UCSD-AML1 (cell line): ENCODE data around the gene STAT6.
A peak's percentile ranks its signal among the peaks of the same experiment; 100 is the strongest.
"Not testable (repeated sequence)": the region's sequence is repeated elsewhere in the genome, so short reads cannot be mapped to it uniquely, and the experiment has no call there.

Experiments
- DNase-seq: peaks from one replicate; lab custom pipeline; 2025; ENCODE audit not compliant: unreplicated experiment; lab: John Stamatoyannopoulos, UW

Gene STAT6

DNA sequence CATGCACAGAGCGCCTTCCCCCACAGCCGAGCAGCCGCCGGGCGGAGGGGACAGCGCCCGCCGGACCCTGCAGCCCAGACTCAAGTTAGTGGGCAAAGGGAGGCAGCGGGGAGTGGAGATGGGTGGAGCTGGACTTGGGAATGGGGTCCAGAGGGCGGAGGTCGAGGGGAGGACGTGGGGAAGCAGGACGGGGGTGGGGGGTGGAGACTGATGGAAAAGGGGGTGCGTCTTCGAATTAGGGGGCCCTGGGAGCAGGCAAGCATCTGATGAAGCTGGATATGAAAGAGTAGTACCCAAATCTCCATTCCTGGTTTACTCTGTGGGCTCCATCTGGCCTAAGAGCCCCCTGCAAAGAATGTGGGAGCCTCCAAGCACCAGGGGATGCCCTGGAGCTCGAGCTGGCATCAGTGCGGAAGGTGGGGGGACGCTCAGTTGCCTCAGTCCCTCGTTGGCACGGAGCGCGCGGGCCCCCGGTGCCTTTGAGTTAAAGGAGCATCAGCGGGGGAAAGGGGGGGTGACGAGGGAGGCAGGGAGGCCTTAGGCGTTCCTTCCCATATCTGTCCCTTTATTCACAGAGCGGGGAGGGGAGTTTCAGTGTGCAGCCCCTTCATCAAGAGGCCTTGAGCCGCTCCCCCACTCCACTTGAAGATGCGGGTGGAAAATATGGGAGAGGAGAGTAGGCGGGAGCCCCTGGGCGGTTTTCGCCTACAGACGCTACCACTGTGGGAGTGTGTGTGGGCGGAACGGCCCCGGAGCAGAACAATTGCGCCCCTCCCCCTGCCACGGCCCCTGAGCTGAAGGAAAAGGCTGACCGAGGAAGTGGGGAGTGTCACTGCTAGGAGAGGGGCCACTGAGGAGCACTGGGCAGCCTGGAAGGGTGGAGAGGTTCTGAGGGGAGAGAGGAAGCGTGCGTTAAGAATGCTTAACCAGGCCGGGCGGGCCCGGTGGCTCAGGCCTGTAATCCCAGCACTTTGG, 21.6 kb downstream of the STAT6 start:
- peak; percentile 84 for DNase-seq

DNA sequence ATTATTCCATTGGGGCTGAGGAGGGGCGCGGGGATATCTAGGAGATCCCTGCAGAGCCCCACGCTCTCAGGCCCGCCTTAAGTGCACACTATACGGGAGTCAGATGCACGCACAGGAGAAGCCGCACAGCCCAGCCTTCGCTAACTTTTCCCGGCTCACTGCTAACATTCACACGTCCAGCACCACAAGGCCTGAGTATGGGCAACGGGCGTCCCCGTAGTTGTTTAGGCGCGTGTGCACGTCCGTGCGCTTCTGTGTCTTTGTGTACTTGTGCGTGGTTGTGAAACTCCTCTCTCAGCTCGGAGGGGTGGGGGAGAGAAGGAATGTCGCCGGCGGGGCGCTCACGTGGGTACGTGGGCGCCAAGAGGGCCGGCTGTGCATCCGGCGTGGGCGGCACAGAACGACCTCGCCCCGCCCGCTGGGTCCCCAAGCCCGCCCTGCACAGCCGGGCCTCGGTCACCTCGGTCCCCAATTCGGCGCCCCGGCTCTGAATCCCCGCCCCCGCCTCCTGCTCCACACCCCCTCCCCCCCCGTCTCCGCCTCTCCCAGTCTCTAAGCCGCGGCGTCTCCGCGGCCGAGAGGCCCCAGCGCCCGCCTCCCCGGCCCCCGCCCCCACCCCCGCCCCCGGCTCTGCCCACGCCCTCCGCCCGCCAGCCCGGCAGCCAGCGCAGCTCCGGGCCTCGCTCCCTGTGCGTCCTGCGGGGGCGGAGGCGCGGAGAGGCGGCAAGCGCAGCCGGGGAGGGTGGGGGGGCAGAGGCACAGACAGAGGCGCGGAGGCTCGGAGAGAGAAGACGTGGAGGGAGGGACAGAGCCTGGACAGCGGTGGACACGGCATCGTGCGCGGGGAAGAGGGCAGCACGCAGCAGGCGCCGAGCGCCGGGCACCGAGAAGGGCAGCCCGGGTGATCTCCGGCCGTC, 22.6 kb downstream of the STAT6 start, which contains the start of gene NAB2:
NAB2 (plus strand) TSS at position 761 of the 917 bp plus-strand sequence. CDS start 158 bp downstream, outside the sequence.
- DNase-seq, result peak; percentile 96

- DNase-seq, result peak; percentile 83
Observed at GRCh38 chr12:57087691-57088353, 23.3 kb downstream of the STAT6 start.

DNA sequence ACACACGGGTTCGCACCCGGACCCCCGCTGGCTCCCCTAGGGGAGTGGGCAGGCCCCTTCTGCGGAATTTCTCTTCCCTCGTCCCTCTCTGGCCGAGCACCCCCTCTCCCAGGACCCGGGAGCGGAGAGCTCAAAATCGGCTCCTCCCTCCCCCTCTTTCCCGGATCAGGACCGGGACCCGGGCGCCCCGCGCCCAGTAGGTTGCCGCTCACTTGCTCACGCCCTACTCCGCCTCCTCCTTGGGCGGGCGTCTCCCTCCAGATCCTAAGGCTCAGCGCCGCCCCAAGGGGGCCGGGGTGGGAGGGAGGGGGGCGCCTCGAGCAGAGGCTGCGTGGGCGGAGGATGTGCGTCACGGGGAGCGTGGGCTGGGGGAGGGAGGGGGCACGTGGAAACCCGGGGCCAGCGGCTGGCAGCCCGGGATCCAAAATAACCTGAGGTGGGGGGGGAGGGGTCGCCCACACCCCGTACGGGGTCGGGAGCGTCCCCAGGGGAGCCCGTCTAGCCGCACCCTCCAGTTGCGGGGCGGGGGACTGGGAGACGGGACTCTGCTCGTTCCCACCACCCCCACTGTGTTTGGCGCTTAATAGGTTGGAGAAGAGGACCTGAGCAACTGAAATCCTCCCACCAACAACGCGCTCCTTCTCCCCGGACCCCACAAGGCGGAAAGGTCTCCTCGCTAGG, 24.0 kb downstream of the STAT6 start:
- DNase-seq, result peak; percentile 85

GRCh38 chr12:57086493-57087009, 24.6 kb downstream of the STAT6 start:
- peak; percentile 58 for DNase-seq

- peak; percentile 21 for DNase-seq
Observed at GRCh38 chr12:57085999-57086492, 25.1 kb downstream of the STAT6 start.

GRCh38 chr12:57080855-57081254, 30.3 kb downstream of the STAT6 start:
- DNase-seq, result no peak

DNA sequence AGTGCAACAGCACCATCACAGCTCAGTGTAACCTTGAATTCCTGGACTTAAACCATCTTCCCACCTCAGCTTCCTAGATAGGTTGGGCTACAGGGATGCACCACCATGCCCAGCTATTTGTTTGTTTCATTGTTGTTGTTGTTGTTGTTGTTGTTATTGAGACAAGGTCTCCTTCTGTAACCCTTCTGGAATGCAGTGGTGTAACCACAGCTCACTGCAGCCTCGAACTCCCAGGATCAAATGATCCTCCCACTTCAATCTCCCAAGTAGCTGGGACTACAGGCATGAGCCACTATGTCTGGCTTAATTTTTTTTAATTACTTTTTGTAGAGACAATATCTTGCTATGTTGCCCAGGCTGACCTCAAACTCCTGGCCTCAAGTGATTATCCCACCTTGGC, 31.3 kb downstream of the STAT6 start:
- DNase-seq, result no peak

DNA sequence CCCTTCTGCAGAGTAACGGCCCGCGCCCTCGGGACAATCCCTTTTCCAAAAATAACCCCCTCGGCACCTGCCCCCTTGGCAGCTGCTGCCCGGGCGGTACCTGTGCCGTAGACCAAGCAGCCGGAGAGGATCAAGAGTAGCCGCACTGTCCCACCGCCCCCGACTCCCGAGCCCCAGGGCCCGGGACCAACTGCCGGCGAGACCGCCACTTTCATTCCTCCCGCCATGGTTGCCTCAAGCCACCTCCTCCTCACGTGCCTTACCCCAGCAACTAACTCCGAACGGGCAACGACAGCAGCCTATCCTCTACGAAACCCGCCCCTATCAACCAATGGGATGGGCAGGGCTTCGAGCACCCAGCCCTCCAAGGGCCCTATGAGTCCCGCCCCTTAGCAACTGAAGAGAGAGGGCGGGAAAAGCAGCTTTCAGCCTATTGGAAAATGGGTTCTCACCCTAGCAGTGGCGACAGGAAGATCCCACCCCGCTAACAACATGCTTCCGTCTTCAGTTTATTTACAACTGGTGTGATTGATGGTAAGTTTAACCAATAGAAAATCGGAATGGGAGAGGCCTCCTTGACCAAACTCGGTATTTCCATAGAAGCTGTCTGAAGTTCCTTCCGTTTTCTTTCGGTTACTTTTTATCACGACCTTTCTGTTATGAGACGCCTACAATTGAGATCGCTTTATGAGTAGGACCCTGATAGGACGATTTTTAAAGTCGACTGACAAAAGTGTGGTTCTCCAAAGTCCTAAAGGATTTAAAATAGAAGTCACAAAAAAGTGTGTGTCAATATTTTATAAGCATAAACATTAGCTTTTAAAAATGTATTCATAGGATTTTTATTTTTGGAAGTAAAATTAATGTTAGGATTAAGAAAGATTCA, 32.4 kb downstream of the STAT6 start, which contains the start of gene NEMP1:
NEMP1 (minus strand) TSS at position 273 of the 886 bp plus-strand sequence; CDS start at position 227, 46 bp downstream.
- DNase-seq, result peak; percentile 94

DNA sequence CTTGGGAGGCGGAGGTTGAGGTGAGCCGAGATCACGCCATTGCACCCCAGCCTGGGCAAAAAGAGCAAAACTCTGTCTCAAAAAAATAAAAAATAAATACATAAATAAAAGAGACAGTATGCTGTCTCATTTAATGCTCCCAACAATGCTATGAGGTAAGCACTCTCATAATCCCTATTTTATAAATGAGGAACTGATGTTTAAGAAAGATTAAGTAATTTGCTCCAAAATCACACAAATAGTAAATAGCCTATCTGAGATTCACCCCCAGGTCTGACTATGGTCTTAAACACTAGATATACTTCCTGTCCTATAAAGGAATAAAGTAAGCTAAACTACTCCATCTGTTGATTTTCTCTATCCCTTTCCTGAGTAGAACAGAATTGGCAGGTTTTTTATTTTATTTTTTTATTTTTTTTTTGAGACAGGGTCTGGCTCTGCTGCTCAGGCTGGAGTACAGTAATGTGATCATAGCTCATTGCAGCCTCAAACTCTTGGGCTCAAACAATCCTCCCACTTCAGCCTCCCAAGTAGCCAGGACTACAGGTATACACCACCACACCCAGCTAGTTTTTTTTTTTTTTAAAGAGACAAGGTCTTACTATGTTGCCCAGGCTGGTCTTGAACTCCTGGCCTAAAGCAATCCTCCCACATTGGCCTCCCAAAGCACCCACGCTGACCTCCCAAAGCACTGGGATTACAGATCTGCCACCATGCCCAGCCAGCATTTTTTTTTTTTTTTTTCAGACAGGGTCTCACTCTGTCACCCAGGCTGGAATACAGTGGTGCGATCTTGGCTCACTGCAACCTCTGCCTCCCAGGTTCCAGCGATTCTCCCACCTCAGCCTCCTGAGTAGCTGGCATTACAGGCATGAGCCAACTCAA, 37.4 kb downstream of the STAT6 start:
- DNase-seq, result not testable (repeated sequence)

- DNase-seq, result no peak
Observed at GRCh38 chr12:57072661-57073060, 38.5 kb downstream of the STAT6 start.

DNA sequence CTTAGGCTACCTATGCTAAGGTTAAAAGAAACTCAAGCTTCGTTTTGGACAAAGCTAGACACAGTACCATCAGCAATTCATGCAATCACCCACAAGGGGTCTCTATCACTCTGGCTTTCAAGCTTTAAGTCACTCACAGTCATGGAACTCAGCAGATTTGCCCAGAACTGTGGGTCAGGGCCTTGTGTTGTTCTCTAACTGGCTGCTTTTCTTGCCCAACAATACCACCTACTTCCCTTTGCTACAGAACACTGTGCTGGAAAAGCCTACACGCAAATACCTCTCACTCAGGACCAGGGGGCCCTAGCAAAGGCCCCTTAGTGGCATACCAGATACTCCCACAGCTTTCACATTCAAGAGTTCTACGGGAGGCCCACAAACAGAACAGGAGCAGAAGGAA, 41.6 kb downstream of the STAT6 start:
- peak; percentile 45 for DNase-seq

DNA sequence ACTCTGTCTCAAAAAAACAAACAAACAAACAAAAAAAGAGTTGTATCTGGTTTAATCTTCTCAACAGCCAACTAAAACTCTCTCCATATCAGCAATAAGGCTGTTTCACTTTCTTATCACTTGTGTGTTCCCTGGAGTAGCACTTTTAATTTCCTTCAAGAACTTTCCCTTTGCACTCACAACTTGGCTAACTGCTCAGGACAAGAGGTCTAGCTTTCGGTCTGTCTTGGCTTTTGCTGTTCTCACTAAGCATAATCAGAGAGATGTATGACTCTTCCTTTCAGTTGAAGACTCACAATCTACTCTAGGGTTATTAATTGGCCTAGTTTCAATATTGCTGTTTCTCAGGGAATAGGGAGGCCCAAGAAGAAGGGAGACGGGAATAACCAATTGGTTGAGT, 44.9 kb downstream of the STAT6 start:
- no peak for DNase-seq

- DNase-seq, result no peak
Observed at GRCh38 chr12:57063991-57064685, 47.0 kb downstream of the STAT6 start.

GRCh38 chr12:57058454-57058853, 52.7 kb downstream of the STAT6 start:
- DNase-seq, result no peak

DNA sequence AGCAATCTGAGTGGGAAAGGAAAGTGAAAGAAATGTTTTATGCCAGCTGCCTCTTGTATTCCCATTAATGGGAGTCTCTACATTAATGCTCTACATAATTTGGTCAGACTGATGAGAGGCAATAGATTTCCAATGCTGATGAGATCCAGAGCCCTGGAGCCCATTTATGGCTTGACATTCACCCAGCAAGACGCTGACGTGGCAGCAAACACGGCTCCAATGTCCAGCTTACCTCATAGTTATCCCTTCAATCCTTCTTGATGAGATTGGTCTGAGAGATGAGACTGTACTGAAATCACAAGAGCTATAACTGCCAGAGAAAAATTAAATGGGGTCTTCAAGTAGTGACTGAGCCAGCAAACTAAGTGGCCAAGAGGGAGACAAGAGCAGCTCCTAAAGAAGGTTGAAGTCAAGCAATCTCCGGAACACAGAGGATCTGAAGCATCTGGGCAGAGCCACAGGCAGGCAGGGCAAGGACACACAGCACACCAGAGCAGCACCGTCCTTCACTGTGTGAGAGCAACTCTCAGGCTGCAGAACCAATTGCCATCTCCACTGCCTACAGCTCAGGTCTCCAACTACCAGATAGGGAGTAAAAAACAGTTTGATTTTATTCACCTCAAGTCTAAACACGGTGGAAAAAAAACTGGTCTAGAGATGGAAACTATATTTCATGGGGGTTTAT, 54.0 kb downstream of the STAT6 start:
- DNase-seq, result no peak

DNA sequence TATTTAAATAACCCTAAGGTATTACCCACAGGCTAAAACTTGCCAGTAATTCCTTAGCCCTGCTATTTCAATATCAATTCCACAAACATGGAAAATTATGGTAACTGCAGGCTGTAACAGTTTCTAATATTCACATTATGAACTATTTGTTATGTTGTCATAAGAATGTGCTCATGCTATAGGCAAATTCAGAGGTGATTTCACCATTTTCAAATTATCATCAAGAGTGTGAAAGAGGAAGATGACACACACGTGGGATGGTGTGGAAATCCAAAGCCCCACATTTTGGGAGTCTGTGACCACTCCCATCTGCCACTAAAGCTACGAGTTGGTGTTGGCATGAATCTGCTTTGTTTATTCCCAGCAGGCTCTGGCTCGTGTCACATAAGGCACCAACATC, 55.3 kb downstream of the STAT6 start:
- DNase-seq, result no peak
